ENCODE results near the gene PDLIM1.

DNA sequence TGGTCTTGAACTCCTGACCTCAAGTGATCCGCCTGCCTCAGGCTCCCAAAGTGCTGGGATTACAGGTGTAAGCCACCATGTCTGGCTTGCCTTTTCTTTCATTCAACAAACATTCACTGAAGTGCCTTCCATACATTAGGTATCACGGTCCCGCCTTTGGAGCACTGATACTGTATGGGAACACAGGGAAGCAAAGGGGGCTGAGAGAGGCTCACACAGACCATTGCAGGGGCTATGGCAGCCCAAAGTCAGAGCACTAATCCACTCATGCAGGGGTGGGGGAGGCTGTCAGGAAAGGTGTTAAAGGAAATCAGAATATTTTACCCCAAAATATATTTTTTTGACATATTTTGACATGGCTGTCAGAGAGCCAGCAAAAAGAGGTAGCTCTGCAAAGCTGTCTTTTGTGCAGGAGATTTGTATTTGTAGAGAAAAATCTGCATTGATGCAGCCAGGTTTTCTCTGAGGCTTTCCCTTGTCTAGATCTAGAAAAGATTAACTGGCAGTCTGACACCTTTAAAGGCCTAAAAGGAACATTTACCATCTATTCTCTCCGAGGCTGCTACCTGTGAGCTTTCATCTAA, 42.0 kb upstream of the PDLIM1 start:
- TF ChIP-seq POLR2A (IDR thresholded peaks at IDR 0.05) = no peak
- TF ChIP-seq, protein P1, sequence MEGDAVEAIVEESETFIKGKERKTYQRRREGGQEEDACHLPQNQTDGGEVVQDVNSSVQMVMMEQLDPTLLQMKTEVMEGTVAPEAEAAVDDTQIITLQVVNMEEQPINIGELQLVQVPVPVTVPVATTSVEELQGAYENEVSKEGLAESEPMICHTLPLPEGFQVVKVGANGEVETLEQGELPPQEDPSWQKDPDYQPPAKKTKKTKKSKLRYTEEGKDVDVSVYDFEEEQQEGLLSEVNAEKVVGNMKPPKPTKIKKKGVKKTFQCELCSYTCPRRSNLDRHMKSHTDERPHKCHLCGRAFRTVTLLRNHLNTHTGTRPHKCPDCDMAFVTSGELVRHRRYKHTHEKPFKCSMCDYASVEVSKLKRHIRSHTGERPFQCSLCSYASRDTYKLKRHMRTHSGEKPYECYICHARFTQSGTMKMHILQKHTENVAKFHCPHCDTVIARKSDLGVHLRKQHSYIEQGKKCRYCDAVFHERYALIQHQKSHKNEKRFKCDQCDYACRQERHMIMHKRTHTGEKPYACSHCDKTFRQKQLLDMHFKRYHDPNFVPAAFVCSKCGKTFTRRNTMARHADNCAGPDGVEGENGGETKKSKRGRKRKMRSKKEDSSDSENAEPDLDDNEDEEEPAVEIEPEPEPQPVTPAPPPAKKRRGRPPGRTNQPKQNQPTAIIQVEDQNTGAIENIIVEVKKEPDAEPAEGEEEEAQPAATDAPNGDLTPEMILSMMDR (IDR thresholded peaks at IDR 0.05) = no peak

Measured in adrenal gland (tissue), 5 donors.